ENCODE measurements around the gene NPAT.
"Not testable (repeated sequence)": the region's sequence is repeated elsewhere in the genome, so short reads cannot be mapped to it uniquely, and the experiment has no call there.

The NPAT gene

GRCh38 chr11:108147150-108147549 is 75.3 kb downstream of the NPAT start:
- DNase-seq: no peak

- DNase-seq: no peak
These were observed 77.8 kb downstream of the NPAT start for GRCh38 chr11:108144615-108145014.

- no peak for DNase-seq
These were observed 80.1 kb downstream of the NPAT start for GRCh38 chr11:108142304-108142703.

- no peak for DNase-seq
These were observed 85.2 kb downstream of the NPAT start for GRCh38 chr11:108137212-108137611.

- no peak for DNase-seq
These were observed 86.4 kb downstream of the NPAT start for GRCh38 chr11:108135845-108136544.

- not testable (repeated sequence) for DNase-seq
These were observed 89.4 kb downstream of the NPAT start for GRCh38 chr11:108132993-108133538.

- no peak for DNase-seq
These were observed 90.4 kb downstream of the NPAT start for GRCh38 chr11:108131993-108132392.

- DNase-seq: no peak
These were observed 93.7 kb downstream of the NPAT start for GRCh38 chr11:108128772-108129171.

- no peak for DNase-seq
These were observed 97.3 kb downstream of the NPAT start for GRCh38 chr11:108125096-108125495.

GRCh38 chr11:108122166-108122628 is 100.2 kb downstream of the NPAT start:
- DNase-seq: no peak

GRCh38 chr11:108121274-108122155 is 100.9 kb downstream of the NPAT start, which contains the start of gene ACAT1:
Gene ACAT1, plus strand, starts transcription at chr11:108121567. Its CDS starts 40 bp downstream, at chr11:108121607.
- DNase-seq: peak; percentile 85 to 98 (median 92)

- DNase-seq: not testable (repeated sequence)
These were observed 101.5 kb downstream of the NPAT start for GRCh38 chr11:108120936-108121273.

GRCh38 chr11:108117746-108118371 is 104.6 kb downstream of the NPAT start:
- no peak for DNase-seq

- DNase-seq: no peak
These were observed 106.8 kb downstream of the NPAT start for GRCh38 chr11:108115500-108116140.

- no peak for DNase-seq
These were observed 110.4 kb downstream of the NPAT start for GRCh38 chr11:108112057-108112456.

- no peak for DNase-seq
These were observed 111.3 kb downstream of the NPAT start for GRCh38 chr11:108111126-108111525.
